Breast epithelium (tissue), 4 donors: Measurements from ENCODE around the gene GPBP1L1. TPM values are rescaled to one million over a fixed set of nuclear protein-coding genes. Genes with fewer than 3 reads are reported as not detected.

Experiments used
- DNase-seq, 2 donors: peaks; one replicate each; pipeline ENCODE4 v3.0.0-alpha.2; 2019; ENCODE audit warnings: low spot score in 2 of 2
- H3K27ac ChIP-seq, 2 donors: fragments of 200-600 bp; sonication (generic) in 1 of 2; one replicate each; pipeline ENCODE4 v1.5.1; 2016 to 2019; ENCODE audit warnings: mild to moderate bottlenecking in 1 of 2
- H3K27me3 ChIP-seq, 2 donors: fragments of 200-600 bp; sonication (generic) in 1 of 2; one replicate each; pipeline versions ENCODE4 v1.5.1 to v1.6.0; 2017 to 2019; ENCODE audit warnings: control low read depth in 1 of 2, mild to moderate bottlenecking in 1 of 2
- H3K36me3 ChIP-seq: fragments of 200-600 bp; one replicate; pipeline ENCODE4 v1.5.1; 2019
- H3K4me1 ChIP-seq, 2 donors: fragments of 200-600 bp; sonication (generic); one replicate each; pipeline ENCODE4 v1.5.1; 2016 to 2019; ENCODE audit warnings: control low read depth in 1 of 2
- H3K4me3 ChIP-seq, 3 donors: fragments of 200-600 bp; sonication (generic); 1 replicate in 2 of 3; 2 replicates in 1 of 3; pipeline ENCODE4 v1.5.1; 2016 to 2019; ENCODE audit warnings: mild to moderate bottlenecking in 3 of 3, moderate library complexity in 2 of 3
- H3K9me3 ChIP-seq, 2 donors: fragments of 200-600 bp; sonication (generic) in 1 of 2; one replicate each; pipeline ENCODE4 v1.5.1; 2016 to 2019; ENCODE audit warnings: control low read depth in 1 of 2
- POLR2A ChIP-seq: fragments of 450-650 bp; IDR thresholded peaks from one replicate; pipeline ENCODE4 v1.6.1; 2016; ENCODE audit warnings: antibody characterized with exemption, mild to moderate bottlenecking, moderate library complexity
- POLR2AphosphoS5 ChIP-seq, 3 donors: sonication (generic); formaldehyde crosslinking; IDR thresholded peaks; one replicate each; pipeline ENCODE4 v1.6.1; 2017; ENCODE audit warnings: antibody characterized with exemption in 3 of 3
- intact Hi-C: fragments of 100-400 bp; cut with DNase I; formaldehyde crosslinking; loops from one replicate; pipeline ENCODE4 v1.15.1; 2023; ENCODE audit warnings: low total_unique reads
- total RNA-seq, 3 donors: library from RNA; depleted of rRNA; stranded (reverse); fragments of >200 nt; gene quantifications; one replicate each; pipeline ENCODE4 v1.1.0, GENCODE V29; 2016
- TF ChIP-seq, protein P1 (sequence below), 3 donors: fragments of 450-650 bp; IDR thresholded peaks; one replicate each; pipeline ENCODE4 v1.5.1; 2016 to 2017; ENCODE audit warnings: antibody characterized with exemption in 3 of 3, mild to moderate bottlenecking in 3 of 3, moderate library complexity in 3 of 3

The GPBP1L1 gene
- total RNA-seq, 3 donors from 2014 or later = 103 to 195 (median 114) TPM

DNA sequence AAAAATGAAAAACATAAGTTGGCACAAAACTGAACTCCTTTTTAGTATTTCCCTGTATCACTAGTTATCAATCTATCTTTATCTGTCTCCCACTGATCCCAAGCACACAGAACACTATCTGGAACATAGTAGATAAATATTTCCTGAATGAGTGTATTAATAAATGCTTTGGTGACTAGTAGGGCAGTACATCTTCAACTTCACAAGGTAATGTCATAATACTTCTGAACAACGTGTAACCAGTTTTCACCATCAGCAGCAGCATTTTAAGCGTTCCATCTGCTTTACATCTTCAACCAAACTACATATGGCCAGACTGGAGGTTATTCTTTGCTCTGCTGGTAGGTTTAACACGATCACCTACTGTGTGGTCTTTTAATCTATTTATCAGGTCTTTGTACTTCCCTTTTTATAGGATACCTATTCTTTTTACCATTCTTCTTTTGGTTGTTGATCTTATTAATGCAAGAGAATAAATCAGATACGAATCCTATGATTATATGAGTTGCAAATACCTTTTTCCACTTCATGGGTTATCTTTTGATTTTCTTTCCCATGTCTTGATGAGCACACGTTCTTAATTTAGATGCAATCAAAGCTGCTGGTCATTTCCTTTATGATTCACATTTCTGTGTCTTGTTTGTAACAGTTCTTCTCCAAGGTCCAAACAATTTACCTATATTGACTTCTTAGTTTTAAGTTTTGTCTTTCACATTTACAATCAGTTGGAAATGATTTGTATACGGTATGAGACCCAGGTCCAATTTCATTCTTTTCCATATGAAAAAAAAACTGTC, 16.3 kb downstream of the GPBP1L1 start:
- H3K4me1 ChIP-seq = no peaks in the 10 kb centered on the region
- H3K36me3 ChIP-seq = no peaks in the 10 kb centered on the region
- H3K4me3 ChIP-seq = no peak overlapping the region
- DNase-seq = no peak
- TF ChIP-seq POLR2A = no peak
- TF ChIP-seq, protein P1, sequence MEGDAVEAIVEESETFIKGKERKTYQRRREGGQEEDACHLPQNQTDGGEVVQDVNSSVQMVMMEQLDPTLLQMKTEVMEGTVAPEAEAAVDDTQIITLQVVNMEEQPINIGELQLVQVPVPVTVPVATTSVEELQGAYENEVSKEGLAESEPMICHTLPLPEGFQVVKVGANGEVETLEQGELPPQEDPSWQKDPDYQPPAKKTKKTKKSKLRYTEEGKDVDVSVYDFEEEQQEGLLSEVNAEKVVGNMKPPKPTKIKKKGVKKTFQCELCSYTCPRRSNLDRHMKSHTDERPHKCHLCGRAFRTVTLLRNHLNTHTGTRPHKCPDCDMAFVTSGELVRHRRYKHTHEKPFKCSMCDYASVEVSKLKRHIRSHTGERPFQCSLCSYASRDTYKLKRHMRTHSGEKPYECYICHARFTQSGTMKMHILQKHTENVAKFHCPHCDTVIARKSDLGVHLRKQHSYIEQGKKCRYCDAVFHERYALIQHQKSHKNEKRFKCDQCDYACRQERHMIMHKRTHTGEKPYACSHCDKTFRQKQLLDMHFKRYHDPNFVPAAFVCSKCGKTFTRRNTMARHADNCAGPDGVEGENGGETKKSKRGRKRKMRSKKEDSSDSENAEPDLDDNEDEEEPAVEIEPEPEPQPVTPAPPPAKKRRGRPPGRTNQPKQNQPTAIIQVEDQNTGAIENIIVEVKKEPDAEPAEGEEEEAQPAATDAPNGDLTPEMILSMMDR (IDR thresholded peaks at IDR 0.05) = no peak
- TF ChIP-seq POLR2AphosphoS5 (IDR thresholded peaks at IDR 0.05) = no peak
- H3K27me3 ChIP-seq = no peaks in the 10 kb centered on the region
- H3K27ac ChIP-seq = no peak overlapping the region
- intact Hi-C loops = no loop called here
- no peaks in the 10 kb centered on the region for H3K9me3 ChIP-seq

DNA sequence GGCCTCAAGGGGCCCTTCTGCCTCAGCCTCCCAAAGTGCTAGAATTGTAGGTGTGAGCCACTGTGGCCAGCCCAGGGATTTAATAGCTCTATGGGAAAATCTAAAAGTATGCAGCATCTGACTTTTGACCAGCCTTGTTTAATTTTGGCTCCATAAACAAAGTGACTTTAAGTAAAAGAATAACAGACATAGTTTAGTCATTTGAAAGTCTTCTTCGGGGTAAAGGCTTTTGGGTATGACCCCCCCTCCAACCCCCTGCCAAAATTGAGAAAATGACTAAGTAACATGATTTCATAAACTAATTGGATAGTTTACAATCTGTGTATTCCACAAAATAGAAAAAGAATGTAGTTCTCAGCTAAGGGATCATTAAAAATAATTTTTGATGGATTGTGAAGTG, 17.0 kb downstream of the GPBP1L1 start:
- TF ChIP-seq POLR2AphosphoS5 (IDR thresholded peaks at IDR 0.05) = no peak
- TF ChIP-seq, protein P1 (IDR thresholded peaks at IDR 0.05) = no peak
- no peak for TF ChIP-seq POLR2A
- H3K36me3 ChIP-seq = no peaks in the 10 kb centered on the region
- intact Hi-C loops = no loop called here
- no peaks in the 10 kb centered on the region for H3K27me3 ChIP-seq
- no peak overlapping the region for H3K27ac ChIP-seq
- no peak for DNase-seq
- no peaks in the 10 kb centered on the region for H3K4me1 ChIP-seq
- no peak overlapping the region for H3K4me3 ChIP-seq
- no peaks in the 10 kb centered on the region for H3K9me3 ChIP-seq

DNA sequence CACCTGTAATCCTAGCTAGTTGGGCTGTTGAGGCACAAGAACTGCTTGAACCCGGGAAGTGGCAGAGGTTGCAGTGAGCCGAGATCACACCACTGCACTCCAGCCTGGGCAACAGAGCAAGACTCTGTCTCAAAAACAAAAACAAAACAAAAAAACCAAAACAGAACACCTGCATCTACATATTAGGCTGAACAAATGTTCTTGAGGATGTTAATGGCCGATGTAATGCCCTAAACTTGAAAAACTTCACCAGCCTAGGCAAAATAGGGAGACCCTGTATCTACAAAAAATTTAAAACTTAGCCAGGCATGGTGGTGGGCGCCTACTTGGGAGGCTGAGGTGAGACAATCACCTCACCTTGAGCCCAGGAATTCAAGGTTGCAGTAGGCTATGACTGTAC, 17.8 kb downstream of the GPBP1L1 start:
- no peak for DNase-seq
- no peaks in the 10 kb centered on the region for H3K36me3 ChIP-seq
- H3K9me3 ChIP-seq = no peaks in the 10 kb centered on the region
- H3K4me3 ChIP-seq = no peak overlapping the region
- H3K4me1 ChIP-seq = no peaks in the 10 kb centered on the region
- intact Hi-C loops = no loop called here
- TF ChIP-seq POLR2A (no peak), POLR2AphosphoS5 (IDR thresholded peaks at IDR 0.05) (no peak)
- TF ChIP-seq, protein P1 (IDR thresholded peaks at IDR 0.05) = no peak
- no peak overlapping the region for H3K27ac ChIP-seq
- H3K27me3 ChIP-seq = no peaks in the 10 kb centered on the region

DNA sequence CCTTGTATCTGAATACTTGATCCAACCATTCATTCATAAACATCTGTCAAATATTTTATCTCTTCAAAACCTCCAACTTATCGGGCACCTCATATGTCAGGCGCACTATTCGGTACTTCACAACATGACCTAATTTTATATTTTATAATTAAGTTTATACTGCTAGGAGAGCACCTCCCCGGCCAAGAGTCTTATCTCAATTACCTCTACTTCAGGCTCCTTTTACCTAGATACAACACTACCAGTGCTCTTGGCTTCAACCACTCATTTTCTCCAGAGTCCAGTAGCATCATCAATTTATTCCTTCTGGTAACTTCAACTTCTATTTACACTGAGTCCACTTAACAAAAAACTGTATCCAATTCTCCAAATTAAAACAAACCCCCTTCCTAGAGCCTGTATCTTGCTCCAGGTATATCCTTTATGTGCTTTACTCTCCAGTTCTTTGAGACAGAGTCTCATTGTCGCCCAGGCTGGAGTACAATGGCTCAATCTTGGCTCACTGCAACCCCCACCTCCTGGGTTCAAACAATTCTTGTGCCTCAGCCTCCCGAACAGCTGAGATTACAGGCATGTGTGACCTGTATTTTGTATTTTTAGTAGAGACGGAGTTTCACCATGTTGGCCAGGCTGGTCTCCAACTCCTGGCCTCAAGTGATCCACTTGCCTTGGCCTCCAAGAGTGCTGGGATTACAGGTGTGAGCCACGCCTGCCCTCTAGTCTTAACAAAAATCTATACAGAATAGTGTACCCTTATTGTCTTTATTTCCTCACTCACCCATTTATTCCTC, 18.8 kb downstream of the GPBP1L1 start:
- Histone ChIP-seq H3K27me3 (no peaks in the 10 kb centered on the region), H3K4me3 (no peak overlapping the region), H3K36me3 (no peaks in the 10 kb centered on the region), H3K9me3 (no peaks in the 10 kb centered on the region), H3K27ac (no peak overlapping the region), H3K4me1 (no peaks in the 10 kb centered on the region)
- intact Hi-C loops = no loop called here
- no peak for DNase-seq
- TF ChIP-seq POLR2A = no peak
- TF ChIP-seq, protein P1 (IDR thresholded peaks at IDR 0.05) = no peak
- no peak for TF ChIP-seq POLR2AphosphoS5 (IDR thresholded peaks at IDR 0.05)

DNA sequence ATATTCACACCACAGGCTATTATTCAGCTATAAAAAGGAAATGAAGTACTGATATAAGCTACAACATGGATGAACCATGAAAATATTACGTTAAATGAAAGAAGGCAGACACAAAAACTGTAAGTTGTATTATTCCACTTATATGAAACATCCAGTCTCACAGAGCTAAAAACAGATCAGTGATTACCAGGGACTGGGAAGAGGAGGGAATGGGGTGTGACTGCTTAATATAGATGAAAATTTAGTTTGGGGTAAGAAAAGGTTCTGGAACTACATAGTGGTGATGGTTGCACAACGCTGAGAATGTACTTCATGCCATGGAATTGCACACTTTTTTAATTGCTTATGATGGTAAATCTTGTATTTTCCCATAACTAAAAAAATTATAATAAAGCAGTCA, 19.5 kb downstream of the GPBP1L1 start:
- Histone ChIP-seq H3K27me3 (no peaks in the 10 kb centered on the region), H3K4me3 (no peak overlapping the region), H3K9me3 (no peaks in the 10 kb centered on the region), H3K4me1 (no peaks in the 10 kb centered on the region), H3K27ac (no peak overlapping the region), H3K36me3 (no peaks in the 10 kb centered on the region)
- no peak for DNase-seq
- TF ChIP-seq, protein P1 (IDR thresholded peaks at IDR 0.05) = no peak
- TF ChIP-seq POLR2AphosphoS5 (IDR thresholded peaks at IDR 0.05) (no peak), POLR2A (no peak)
- intact Hi-C loops = no loop called here
